Neutrophil (primary cell): ENCODE measurements around the gene ANGPTL7.

Experiments
- H3K27ac ChIP-seq: fragments of 200-600 bp; sonication (generic); 2 replicates; pipeline ENCODE4 v1.5.1; 2016; ENCODE audit warnings: mild to moderate bottlenecking, moderate library complexity
- H3K27me3 ChIP-seq: fragments of 200-600 bp; sonication (generic); 2 replicates; pipeline ENCODE4 v1.6.0; 2016; ENCODE audit warnings: mild to moderate bottlenecking
- H3K36me3 ChIP-seq: fragments of 200-600 bp; sonication (generic); 2 replicates; pipeline ENCODE4 v1.5.1; 2017
- H3K4me1 ChIP-seq, 2 experiments: fragments of 200-600 bp in 1 of 2; sonication (generic) in 1 of 2; 1 replicate in 1 of 2; 2 replicates in 1 of 2; pipeline versions ENCODE4 v1.5.1 to v1.6.1; 2013 to 2016; ENCODE audit warnings: low read depth in 1 of 2, low read length in 1 of 2, mild to moderate bottlenecking in 1 of 2, moderate library complexity in 1 of 2; ENCODE audit not compliant: control insufficient read depth in 1 of 2, insufficient read depth in 1 of 2
- H3K4me3 ChIP-seq, 2 experiments: fragments of 200-600 bp in 1 of 2; sonication (generic) in 1 of 2; 1 replicate in 1 of 2; 2 replicates in 1 of 2; pipeline ENCODE4 v1.5.1; 2013 to 2016; ENCODE audit warnings: low read depth in 1 of 2, low read length in 1 of 2, mild to moderate bottlenecking in 1 of 2, moderate library complexity in 1 of 2
- H3K9me3 ChIP-seq: fragments of 200-600 bp; sonication (generic); 2 replicates; pipeline ENCODE4 v1.5.1; 2016
- CTCF ChIP-seq: fragments of 200-600 bp; sonication (generic); IDR thresholded peaks from 2 replicates; pipeline ENCODE4 v1.5.1; 2016; ENCODE audit warnings: antibody characterized with exemption

ANGPTL7 gene

DNA sequence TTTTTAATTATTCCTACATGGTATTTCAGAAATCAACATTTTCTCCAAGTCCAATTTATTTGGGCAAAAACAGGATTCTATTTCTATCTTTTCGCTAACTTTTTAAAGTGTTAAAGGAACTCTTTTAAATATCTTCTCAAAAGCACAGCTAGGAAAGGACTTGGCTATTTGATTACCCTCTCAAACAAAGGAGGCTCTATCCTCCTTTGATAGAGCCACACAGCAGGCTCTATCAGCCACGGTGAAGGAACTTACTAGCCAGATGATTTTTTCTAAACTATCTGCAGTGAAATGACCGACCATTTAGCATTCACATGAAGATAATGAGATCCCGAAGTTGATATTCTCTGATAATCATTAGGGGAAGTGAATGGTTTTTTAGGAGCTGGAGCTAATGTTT is 9.1 kb downstream of the ANGPTL7 start:
- H3K4me3 ChIP-seq, result no peak overlapping the region
- no peak overlapping the region for H3K27ac ChIP-seq
- no peaks in the 10 kb centered on the region for H3K27me3 ChIP-seq
- no peak for TF ChIP-seq CTCF
- no peaks in the 10 kb centered on the region for H3K9me3 ChIP-seq
- no peaks in the 10 kb centered on the region for H3K4me1 ChIP-seq
- peaks cover 96% of the 10 kb centered on the region for H3K36me3 ChIP-seq

DNA sequence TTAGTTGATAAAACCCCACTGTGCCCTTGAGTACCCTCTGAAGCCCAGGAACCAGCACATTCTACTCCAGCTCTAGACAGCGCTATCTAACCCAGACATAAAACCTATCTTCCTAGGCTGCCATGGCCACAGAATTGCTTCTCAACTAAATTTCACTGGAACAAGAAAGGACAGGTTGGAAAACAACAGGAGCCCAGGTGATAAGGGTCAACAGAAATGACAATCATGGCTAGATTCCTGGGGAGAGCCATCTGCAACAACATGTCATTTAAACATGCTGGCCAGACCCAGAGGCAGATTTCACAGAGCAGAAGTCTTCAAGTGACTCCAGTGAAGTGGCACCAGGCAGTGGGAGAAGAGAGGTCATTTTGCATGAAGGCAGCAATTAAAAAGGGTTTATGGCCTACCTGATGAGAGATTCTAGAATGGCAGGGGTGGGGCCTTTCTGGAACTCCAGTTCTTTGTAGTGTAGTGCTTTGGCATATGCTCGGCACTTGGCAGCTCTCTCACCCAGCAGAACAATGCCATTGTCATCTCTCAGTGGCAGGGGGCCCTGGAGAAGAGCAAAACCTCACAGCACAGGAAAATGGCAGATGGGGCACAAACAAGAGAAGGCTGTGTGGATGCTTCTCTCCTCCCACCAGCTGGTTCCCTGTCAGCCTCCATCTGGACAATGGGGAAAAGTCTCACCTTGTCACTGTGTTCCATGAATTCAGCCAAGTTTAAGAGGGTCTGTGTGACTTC is 9.9 kb downstream of the ANGPTL7 start:
- peaks cover 96% of the 10 kb centered on the region for H3K36me3 ChIP-seq
- H3K9me3 ChIP-seq, result no peaks in the 10 kb centered on the region

DNA sequence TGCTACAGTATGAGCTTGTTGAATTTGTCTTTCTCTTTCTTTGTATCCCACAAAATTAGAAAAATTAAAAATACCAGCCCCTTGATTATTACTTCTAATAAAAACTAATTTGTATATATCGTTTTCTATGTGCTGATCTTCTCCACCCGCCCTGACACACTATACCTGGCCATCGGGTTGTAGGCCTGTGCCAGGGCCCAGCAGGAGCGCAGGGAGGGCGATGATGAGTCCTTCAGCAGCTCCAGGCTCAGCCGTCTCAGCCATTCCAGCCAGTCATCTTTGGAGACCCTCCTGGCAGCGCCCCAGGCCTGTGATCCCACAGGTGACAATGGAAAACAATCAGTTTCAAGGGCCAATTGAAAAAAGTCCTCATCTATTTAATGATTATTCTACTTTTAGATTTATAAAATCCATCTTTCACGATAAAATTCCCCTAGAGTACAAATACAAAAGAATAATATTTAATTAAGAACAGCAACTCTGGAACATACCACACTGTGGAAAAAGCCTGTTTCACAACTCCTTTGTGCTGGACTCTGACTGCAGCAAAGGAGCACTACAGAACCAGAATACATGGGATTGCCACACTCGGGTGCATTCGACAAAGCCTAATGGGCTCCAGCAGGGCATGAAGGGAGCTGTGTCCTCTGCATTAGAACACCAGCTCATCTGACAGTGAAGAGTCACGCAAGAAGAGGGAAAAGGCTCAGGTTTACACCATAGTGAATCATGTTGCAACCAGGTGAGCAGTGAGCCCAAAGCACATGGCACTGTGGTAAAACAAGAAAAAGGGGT is 15.4 kb downstream of the ANGPTL7 start:
- H3K9me3 ChIP-seq, result no peaks in the 10 kb centered on the region
- H3K4me1 ChIP-seq, result no peaks in the 10 kb centered on the region
- no peak for TF ChIP-seq CTCF
- no peaks in the 10 kb centered on the region for H3K27me3 ChIP-seq
- no peak overlapping the region for H3K4me3 ChIP-seq
- H3K36me3 ChIP-seq, result peaks cover 95% of the 10 kb centered on the region
- no peak overlapping the region for H3K27ac ChIP-seq

More for the DNA sequence above, 9.9 kb downstream of the ANGPTL7 start:
- Histone ChIP-seq H3K27me3 (no peaks in the 10 kb centered on the region), H3K4me3 (no peak overlapping the region), H3K4me1 (no peaks in the 10 kb centered on the region), H3K27ac (no peak overlapping the region)
- TF ChIP-seq CTCF, result no peak

- H3K27me3 ChIP-seq, result no peaks in the 10 kb centered on the region
- H3K4me1 ChIP-seq, result no peaks in the 10 kb centered on the region
- no peak for TF ChIP-seq CTCF
- no peaks in the 10 kb centered on the region for H3K9me3 ChIP-seq
- no peak overlapping the region for H3K27ac ChIP-seq
- no peak overlapping the region for H3K4me3 ChIP-seq
- peaks cover 98% of the 10 kb centered on the region for H3K36me3 ChIP-seq
Observed at GRCh38 chr1:11207898-11208611, 18.9 kb downstream of the ANGPTL7 start.

- no peaks in the 10 kb centered on the region for H3K27me3 ChIP-seq
- H3K4me3 ChIP-seq, result no peak overlapping the region
- no peak for TF ChIP-seq CTCF
- H3K36me3 ChIP-seq, result peaks cover 97% of the 10 kb centered on the region
- H3K4me1 ChIP-seq, result no peaks in the 10 kb centered on the region
- H3K27ac ChIP-seq, result no peak overlapping the region
- no peaks in the 10 kb centered on the region for H3K9me3 ChIP-seq
Observed at GRCh38 chr1:11211461-11211860, 22.3 kb downstream of the ANGPTL7 start.
